Measurements from ENCODE around the gene CSF2RB.

Gene CSF2RB

DNA sequence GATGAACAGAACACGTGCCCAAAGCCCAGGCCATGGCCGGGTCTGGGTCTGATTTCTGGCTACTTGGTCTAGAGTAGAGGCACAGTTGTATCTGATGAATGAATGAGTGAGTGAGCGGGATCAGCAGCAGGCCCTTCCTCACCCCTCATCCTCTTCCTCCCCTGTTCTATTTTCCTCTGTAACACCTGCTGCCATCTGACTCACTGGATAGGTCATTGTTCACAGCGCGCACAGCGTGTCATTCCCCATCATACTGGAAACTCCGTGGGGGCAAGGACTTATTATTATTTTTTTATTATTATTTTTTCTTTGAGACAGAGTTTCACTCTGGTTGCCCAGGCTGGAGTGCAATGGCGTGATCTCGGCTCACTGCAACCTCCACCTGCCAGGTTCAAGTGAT, 38.7 kb upstream of the CSF2RB start:
- ATAC-seq (ENCODE audit: insufficient read depth, low read depth) = no peak

DNA sequence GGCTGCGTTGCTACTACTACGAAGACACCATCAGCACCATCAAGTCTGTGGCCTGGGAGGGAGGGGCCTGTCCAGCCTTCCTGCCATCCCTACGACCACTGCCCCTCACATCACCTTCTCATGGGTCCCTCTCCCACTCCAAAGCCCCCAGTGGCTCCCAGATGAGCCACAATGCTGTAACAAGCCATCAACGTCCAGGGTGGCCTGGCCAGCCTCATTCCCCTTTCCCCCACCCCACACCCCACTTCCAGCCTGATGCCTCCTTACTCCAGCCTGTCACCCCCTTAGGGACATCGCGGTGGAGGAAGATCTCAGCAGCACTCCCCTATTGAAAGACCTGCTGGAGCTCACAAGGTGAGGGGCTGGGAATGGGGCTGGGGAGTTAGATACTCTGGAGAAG, 37.7 kb upstream of the CSF2RB start:
- no peaks in the 10 kb centered on the region for H3K36me3 ChIP-seq (ENCODE audit: insufficient read depth, low read length)
- ATAC-seq (ENCODE audit: insufficient read depth, low read depth) (no peak), DNase-seq (no peak)
- no peak overlapping the region for H3K9ac ChIP-seq (ENCODE audit: low read depth, low read length)
- H3K27ac ChIP-seq (ENCODE audit: low read length) = no peak overlapping the region
- no peaks in the 10 kb centered on the region for H3K9me3 ChIP-seq (ENCODE audit: insufficient read depth, low read length, severe bottlenecking)
- H3K4me2 ChIP-seq (ENCODE audit: insufficient read depth, low read length) = no peak overlapping the region
- no peak overlapping the region for H2AFZ ChIP-seq (ENCODE audit: low read depth, low read length)
- TF ChIP-seq, protein P1, sequence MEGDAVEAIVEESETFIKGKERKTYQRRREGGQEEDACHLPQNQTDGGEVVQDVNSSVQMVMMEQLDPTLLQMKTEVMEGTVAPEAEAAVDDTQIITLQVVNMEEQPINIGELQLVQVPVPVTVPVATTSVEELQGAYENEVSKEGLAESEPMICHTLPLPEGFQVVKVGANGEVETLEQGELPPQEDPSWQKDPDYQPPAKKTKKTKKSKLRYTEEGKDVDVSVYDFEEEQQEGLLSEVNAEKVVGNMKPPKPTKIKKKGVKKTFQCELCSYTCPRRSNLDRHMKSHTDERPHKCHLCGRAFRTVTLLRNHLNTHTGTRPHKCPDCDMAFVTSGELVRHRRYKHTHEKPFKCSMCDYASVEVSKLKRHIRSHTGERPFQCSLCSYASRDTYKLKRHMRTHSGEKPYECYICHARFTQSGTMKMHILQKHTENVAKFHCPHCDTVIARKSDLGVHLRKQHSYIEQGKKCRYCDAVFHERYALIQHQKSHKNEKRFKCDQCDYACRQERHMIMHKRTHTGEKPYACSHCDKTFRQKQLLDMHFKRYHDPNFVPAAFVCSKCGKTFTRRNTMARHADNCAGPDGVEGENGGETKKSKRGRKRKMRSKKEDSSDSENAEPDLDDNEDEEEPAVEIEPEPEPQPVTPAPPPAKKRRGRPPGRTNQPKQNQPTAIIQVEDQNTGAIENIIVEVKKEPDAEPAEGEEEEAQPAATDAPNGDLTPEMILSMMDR (IDR thresholded peaks at IDR 0.05; ENCODE audit: borderline replicate concordance, extremely low read depth, low read length, poor library complexity, severe bottlenecking) = no peak
- no peak for TF ChIP-seq EZH2 (IDR thresholded peaks at IDR 0.05; ENCODE audit: borderline replicate concordance, low read depth, low read length, severe bottlenecking)
- H3K79me2 ChIP-seq (ENCODE audit: insufficient read depth, low read length) = no peaks in the 10 kb centered on the region
- no peaks in the 10 kb centered on the region for H3K4me1 ChIP-seq (ENCODE audit: insufficient read depth, low read length)
- no peaks in the 10 kb centered on the region for H4K20me1 ChIP-seq (ENCODE audit: insufficient read depth, low read length)
- H3K27me3 ChIP-seq (ENCODE audit: insufficient read depth, low read length, poor library complexity) = no peaks in the 10 kb centered on the region
- H3K4me3 ChIP-seq (ENCODE audit: low read depth in 1 of 2, low read length in 2 of 2) = no peak overlapping the region

More for the DNA sequence above, 38.7 kb upstream of the CSF2RB start:
- Histone ChIP-seq H4K20me1 (ENCODE audit: insufficient read depth, low read length) (no peaks in the 10 kb centered on the region), H3K27ac (ENCODE audit: low read length) (no peak overlapping the region), H3K4me3 (ENCODE audit: low read depth in 1 of 2, low read length in 2 of 2) (no peak overlapping the region), H3K4me1 (ENCODE audit: insufficient read depth, low read length) (no peaks in the 10 kb centered on the region), H3K4me2 (ENCODE audit: insufficient read depth, low read length) (no peak overlapping the region), H3K79me2 (ENCODE audit: insufficient read depth, low read length) (no peaks in the 10 kb centered on the region), H3K9ac (ENCODE audit: low read depth, low read length) (no peak overlapping the region), H2AFZ (ENCODE audit: low read depth, low read length) (no peak overlapping the region), H3K36me3 (ENCODE audit: insufficient read depth, low read length) (no peaks in the 10 kb centered on the region), H3K9me3 (ENCODE audit: insufficient read depth, low read length, severe bottlenecking) (no peaks in the 10 kb centered on the region), H3K27me3 (ENCODE audit: insufficient read depth, low read length, poor library complexity) (no peaks in the 10 kb centered on the region)
- no peak for TF ChIP-seq EZH2 (IDR thresholded peaks at IDR 0.05; ENCODE audit: borderline replicate concordance, low read depth, low read length, severe bottlenecking)
- no peak for DNase-seq

DNA sequence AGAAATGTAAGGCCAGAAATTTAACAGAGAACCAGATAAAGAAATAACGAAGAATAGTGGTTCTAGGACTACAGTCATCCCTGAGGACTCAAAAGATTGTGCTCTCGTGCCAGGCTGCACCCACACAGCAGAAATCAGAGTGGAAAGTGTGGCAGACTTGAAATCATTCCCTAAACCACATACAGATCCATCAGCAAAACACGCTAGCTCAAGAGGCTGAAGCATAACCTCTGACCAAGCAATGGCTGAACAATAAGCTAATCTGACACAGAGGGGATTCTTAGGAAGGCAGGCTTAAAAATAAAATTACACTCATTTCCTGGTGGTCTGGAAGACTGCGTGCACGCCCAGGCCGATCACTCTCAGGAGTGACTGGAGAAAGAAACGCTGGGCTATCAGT, 33.7 kb upstream of the CSF2RB start:
- no peak overlapping the region for H3K27ac ChIP-seq (ENCODE audit: low read length)
- no peaks in the 10 kb centered on the region for H3K4me1 ChIP-seq (ENCODE audit: insufficient read depth, low read length)
- H3K4me2 ChIP-seq (ENCODE audit: insufficient read depth, low read length) = no peak overlapping the region
- DNase-seq (no peak), ATAC-seq (ENCODE audit: insufficient read depth, low read depth) (no peak)
- H3K27me3 ChIP-seq (ENCODE audit: insufficient read depth, low read length, poor library complexity) = no peaks in the 10 kb centered on the region
- no peaks in the 10 kb centered on the region for H4K20me1 ChIP-seq (ENCODE audit: insufficient read depth, low read length)
- no peaks in the 10 kb centered on the region for H3K36me3 ChIP-seq (ENCODE audit: insufficient read depth, low read length)
- H3K9ac ChIP-seq (ENCODE audit: low read depth, low read length) = no peak overlapping the region
- H2AFZ ChIP-seq (ENCODE audit: low read depth, low read length) = no peak overlapping the region
- no peaks in the 10 kb centered on the region for H3K79me2 ChIP-seq (ENCODE audit: insufficient read depth, low read length)
- no peak overlapping the region for H3K4me3 ChIP-seq (ENCODE audit: low read depth in 1 of 2, low read length in 2 of 2)
- H3K9me3 ChIP-seq (ENCODE audit: insufficient read depth, low read length, severe bottlenecking) = no peaks in the 10 kb centered on the region
- TF ChIP-seq EZH2 (IDR thresholded peaks at IDR 0.05; ENCODE audit: borderline replicate concordance, low read depth, low read length, severe bottlenecking) = no peak
- TF ChIP-seq, protein P1 (IDR thresholded peaks at IDR 0.05; ENCODE audit: borderline replicate concordance, extremely low read depth, low read length, poor library complexity, severe bottlenecking) = no peak

DNA sequence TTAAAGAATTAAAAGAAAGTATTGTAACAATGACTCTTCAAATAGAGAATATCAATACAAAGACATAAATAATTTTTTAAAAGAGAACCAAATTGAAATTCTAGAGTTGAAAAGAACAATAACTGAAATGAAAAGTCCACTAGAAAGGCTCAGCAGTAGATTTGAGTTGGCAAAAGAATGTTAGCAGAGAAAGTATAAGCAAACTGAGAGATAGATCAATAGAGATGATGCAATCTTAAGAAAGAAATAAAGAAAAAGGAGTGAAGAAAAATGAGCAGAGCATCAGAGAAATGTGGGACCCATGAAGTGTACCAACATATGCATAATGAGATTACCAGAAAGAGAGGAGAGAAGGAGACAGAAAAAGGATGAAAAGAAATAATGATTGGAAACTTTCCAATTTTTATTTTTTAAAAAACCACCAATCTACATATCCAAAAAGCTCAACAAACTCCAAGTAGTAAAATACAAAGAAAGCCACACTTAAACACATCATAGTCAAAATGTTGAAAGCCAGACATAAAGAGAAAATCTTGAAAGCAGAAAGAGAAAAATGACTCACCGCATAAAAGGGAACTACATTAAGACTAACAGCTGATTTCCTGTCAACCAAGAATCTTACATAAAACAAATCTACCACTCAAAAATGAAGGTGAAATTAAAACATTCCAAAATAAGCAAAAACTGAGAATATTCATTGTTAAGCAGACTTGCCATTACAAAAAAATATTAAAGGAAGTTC, 31.8 kb upstream of the CSF2RB start:
- H3K9ac ChIP-seq (ENCODE audit: low read depth, low read length) = no peak overlapping the region
- H3K27ac ChIP-seq (ENCODE audit: low read length) = no peak overlapping the region
- no peak overlapping the region for H3K4me2 ChIP-seq (ENCODE audit: insufficient read depth, low read length)
- DNase-seq (no peak), ATAC-seq (ENCODE audit: insufficient read depth, low read depth) (no peak)
- H3K9me3 ChIP-seq (ENCODE audit: insufficient read depth, low read length, severe bottlenecking) = no peaks in the 10 kb centered on the region
- no peaks in the 10 kb centered on the region for H4K20me1 ChIP-seq (ENCODE audit: insufficient read depth, low read length)
- no peaks in the 10 kb centered on the region for H3K4me1 ChIP-seq (ENCODE audit: insufficient read depth, low read length)
- H3K79me2 ChIP-seq (ENCODE audit: insufficient read depth, low read length) = no peaks in the 10 kb centered on the region
- peaks cover 8% of the 10 kb centered on the region for H3K27me3 ChIP-seq (ENCODE audit: insufficient read depth, low read length, poor library complexity)
- H2AFZ ChIP-seq (ENCODE audit: low read depth, low read length) = no peak overlapping the region
- no peaks in the 10 kb centered on the region for H3K36me3 ChIP-seq (ENCODE audit: insufficient read depth, low read length)
- TF ChIP-seq, protein P1 (IDR thresholded peaks at IDR 0.05; ENCODE audit: borderline replicate concordance, extremely low read depth, low read length, poor library complexity, severe bottlenecking) = no peak
- no peak for TF ChIP-seq EZH2 (IDR thresholded peaks at IDR 0.05; ENCODE audit: borderline replicate concordance, low read depth, low read length, severe bottlenecking)
- no peak overlapping the region for H3K4me3 ChIP-seq (ENCODE audit: low read depth in 1 of 2, low read length in 2 of 2)
